CD4-positive, alpha-beta T cell treated with Interleukin-12 subunit alpha and Interleukin-12 subunit beta, for 1 hour (primary cell): ENCODE data around the gene CCDC74B.
"Not testable (repeated sequence)": the region's sequence is repeated elsewhere in the genome, so short reads cannot be mapped to it uniquely, and the experiment has no call there.

Source experiments
- DNase-seq: peaks from one replicate; pipeline ENCODE4 v3.0.0-alpha.2; 2020

Gene CCDC74B

DNA sequence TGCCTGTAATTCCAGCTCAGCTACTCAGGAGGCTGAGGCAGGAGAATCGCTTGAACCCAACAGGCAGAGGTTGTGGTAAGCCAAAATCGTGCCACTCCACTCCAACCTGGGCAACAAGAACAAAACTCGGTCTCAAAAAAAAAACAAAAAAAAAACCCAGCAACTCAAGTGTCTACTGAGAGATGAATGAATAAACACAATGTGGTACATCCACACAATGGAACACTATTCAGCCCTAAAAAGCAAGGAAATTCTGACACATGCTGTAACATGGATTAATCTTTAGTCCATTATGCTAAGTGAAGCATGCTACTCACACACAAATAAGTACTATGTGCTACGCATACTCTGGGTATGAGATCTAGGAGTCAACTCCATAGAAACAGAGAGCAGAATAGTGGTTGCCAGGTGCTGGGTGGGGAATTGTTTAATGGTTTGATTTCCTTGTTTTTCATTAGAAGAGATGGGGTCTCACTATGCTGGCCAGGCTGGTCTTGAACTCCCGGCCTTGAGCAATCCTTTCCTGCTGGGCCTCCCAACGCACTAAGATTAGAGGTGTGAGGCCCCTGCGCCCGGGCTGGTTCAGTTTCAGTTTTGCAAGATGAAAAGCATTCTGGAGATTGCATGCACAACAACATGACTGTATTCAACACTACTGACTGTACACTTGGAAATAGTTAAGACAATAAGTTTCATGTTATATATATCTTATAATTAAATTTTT lies 20.5 kb upstream of the CCDC74B start:
- DNase-seq, result no peak

DNA sequence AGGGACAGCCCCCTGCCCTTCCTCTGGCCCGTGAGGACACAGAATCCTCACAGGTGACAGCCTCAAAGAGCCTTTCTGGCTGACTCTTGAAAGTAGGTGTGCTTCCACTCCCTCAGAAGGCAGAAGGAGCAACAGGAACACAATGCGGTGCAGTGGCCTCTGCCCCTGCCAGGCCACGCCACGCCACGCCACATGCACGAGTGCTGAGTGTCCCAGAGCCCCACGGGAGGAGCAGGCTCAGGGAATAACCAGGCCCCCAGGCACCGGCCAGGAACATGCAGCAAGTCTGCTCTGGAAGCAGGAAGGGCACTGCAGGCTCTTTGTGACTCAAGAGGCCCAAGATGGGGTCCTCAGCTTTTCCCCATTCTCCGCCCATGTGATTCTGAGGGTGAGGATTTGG lies 18.1 kb upstream of the CCDC74B start:
- no peak for DNase-seq

DNA sequence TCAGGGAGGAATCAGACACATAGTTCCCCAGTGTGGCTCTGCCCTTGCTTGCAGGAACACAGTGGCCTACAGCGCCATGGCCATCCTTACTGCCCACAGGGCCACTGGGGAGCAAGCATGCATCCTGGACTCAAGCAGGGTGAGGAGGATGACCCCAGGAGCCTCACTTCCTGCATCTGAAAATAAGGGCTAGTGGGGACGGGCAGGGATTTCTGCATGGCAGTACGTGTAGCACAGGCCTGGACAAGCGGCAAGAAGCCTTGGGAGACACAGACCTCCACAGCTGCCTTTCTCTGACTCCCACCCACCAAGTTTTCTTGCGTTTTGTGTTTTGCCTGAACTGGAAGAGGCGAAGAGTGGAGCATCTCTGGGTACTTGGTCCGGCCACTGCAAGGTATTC lies 17.6 kb upstream of the CCDC74B start:
- DNase-seq, result not testable (repeated sequence)

DNA sequence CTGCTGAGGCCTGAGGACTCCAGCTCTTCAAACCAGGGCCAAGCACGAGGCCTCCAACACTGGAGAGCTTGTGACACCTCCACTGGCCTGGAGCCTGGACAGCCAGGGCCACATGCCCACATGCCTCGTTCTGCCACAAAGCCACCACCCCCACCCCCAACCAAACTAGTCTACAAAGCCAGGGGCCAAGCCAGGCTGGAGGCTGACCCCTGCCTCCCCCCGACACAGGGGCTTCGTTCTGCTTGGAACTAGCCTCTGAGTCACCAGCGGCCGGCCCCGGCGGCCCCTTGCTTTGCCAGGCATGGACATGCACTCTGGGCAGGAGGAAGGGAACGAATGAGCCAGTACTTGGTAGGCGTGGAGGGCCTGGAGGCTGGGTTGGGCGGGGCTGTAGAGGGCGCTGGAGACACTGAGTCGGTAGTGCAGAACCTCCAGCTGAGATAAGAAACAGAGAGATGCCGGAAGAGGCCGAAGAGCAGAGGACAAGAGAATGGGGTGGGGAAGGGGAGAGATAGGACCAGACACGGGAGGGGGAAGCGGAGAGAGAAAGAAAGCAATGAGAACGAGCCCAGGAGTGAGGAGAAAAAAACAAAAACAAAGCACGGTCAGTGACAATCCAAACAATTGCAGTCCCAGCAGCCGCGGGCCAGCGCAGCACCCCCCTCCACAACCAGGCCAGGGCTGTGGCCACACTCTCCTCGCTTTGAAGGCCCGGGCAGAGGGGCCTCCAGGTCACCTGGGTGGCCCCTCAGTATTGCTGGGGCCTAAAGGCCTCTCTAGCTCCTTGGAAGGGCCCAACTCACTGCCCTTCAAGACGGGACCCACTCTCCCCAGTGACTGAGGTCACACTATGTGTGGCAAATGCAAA lies 16.2 kb upstream of the CCDC74B start:
- not testable (repeated sequence) for DNase-seq

GRCh38 chr2:130160131-130160530 lies 15.2 kb upstream of the CCDC74B start:
- no peak for DNase-seq

- not testable (repeated sequence) for DNase-seq
Measured at GRCh38 chr2:130159376-130159775, 14.5 kb upstream of the CCDC74B start.

- no peak for DNase-seq
Measured at GRCh38 chr2:130158631-130159030, 13.7 kb upstream of the CCDC74B start.

GRCh38 chr2:130157825-130158514 lies 13.1 kb upstream of the CCDC74B start:
- DNase-seq, result not testable (repeated sequence)

- DNase-seq, result not testable (repeated sequence)
Measured at GRCh38 chr2:130157354-130157753, 12.4 kb upstream of the CCDC74B start.

DNA sequence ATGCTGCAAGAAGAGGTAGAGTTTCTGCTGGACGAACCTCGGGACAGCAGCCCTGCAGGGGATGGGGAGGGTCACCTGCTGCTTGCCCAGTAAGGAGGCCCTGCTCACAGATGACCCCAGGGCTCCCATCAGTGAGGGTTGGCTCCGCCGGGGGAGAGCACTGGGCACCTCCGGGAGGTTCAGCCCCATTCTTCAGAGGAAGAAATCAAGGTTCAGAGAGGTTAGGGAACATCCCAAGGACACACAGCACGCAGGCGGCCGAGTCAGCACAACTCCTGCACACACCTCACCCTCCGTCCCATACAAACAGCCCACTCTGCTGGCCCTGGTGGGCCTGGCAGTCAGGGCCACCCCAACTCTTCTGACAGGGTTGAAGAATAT lies 11.7 kb upstream of the CCDC74B start:
- DNase-seq, result no peak

DNA sequence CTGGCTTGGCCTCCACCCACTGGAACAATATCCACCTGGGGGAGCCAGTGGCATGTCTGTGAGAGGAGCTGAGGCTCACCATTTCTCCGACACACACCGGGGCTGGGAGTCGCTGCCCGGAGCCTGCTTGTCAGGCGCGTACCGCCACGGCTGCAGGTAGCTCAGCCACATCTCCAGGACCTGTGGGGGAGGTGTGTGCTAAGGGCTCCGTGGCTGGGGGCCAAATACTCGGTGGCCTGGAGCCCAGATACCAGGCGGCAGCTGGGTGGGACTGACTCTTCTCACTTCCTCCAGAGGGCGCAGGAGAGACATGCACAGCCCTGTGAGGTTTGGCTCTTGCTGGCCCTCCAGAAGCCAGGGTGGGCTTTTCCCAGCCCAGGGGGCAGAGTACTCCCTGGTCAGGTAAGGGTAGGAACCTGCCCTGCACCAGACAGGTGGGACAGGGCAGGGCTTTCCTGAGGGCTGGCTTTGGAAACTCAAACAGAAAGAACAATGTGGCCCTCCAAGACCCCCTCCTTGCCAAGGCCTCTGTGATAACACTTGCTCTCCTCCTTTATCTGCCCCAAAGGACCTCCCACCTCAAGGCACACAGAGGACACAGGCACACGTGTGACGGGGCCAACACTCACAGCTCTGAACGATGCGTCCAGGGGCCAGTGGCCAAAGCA lies 11.2 kb upstream of the CCDC74B start:
- peak; percentile 6 for DNase-seq

DNA sequence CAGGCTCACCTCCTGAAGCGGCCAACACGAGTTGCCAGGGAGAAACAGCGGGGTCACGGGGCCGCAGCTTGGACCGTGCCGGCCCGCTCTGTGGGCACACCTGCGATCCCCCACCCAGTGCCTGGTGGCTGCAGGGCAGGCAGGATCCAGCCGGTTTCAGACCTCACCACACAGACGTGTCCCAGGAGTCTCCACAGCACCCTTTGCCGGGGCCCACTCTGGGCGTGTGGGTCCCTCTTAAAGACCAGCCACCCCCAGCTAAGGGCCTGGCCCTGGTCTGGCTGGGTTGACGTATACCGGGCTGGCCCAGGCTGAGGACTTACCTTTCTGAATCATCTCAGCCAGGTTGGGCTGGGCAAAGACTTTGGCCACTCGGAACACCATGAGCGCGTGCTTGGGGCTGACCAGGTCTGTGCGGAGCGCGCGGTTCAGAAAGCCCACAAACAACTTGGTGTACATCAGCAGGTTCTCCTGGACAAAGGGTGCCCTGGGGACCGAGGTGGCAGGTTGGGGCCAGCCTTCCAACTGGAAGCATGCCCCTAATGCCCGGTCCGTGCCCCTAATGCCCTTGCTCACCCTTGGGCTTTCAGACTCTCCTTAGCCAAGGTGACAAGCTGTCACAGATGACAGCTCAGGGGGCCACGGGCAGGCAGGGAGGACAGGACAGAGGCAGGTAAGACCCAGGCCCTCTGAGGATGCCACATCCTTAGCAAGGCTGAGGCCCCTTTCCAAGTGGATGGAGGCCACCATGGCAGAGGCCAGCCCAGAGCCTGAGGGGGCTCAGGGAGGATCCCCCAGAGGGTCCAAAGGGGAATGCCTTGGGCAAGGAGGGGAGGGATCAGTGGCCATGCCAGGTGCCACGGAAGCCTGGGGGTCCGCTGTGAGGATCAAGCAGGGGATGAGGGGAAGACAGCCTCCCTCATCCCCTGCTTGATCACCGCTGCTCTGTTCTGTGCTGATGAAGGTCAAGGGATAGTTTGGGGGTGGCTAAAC lies 10.2 kb upstream of the CCDC74B start:
- no peak for DNase-seq

- not testable (repeated sequence) for DNase-seq
Measured at GRCh38 chr2:130154423-130154770, 9.5 kb upstream of the CCDC74B start.

DNA sequence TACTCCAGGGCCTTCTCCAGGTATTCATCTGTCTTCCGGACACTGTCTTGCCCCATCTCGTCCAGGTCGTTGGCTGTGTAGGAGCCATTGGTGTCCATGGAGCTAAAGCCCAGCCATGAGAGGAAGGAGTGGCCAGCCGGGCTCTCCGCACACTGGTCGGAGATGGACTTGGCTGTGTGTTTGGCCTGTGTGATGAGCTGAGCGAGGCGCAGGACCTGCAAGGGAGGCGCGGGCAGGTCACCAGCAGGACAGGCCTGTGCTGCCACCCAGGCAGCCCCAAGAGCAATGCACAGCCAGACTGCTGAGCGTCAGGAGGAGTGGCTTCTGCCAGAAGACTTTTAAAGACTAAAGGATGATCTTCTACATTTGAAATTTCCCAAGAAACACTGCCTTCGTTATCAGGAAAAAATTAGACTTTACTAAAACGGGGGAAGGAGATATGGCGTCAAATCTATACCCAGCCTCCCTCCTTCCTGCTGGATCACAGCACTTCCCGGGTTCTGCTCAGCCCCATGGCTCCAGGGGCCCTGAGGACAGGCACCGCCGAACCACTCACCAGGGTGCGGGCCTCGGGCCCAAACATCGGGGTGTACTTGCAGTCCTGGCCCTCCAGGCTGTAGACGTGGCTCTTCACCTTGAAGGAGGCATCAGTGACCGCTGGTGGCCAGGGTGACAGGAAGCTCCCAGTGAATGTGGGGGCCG lies 9.0 kb upstream of the CCDC74B start:
- DNase-seq, result not testable (repeated sequence)

GRCh38 chr2:130152816-130153595 lies 8.1 kb upstream of the CCDC74B start:
- DNase-seq, result no peak

DNA sequence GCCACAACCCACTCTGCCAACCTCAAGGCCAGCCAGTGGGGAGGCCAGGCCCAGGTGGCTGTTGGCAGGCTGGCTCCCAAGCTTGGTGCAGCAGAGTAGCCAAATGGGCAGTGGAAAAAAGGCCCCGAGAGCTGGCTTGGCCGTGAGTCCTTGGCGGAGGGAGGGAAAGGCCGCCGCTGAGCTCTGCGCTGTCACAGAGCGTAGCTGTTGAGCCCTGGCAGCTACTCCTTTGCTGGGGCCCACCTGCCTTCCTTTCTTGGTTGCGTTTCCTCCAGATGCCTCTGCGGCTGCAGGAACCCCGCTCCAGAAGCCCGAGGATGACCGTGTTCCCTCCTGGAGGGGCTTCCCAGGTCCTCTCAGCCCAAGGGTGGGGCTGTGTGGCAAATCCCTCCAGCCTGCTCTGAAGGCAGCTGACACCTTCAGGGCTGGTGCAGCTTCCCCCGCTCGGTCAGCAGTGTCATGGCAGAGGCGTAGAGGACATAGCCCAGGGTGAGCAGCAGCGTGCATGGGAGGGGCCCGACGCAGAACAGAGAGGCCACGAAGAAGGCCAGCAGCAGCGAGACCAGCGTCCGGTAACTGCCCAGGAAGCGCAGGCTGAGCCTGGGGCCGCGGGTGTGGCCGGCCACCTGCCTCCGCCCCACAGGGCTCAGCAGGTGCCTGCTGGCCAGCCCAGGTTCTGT lies 7.4 kb upstream of the CCDC74B start:
- DNase-seq, result not testable (repeated sequence)

DNA sequence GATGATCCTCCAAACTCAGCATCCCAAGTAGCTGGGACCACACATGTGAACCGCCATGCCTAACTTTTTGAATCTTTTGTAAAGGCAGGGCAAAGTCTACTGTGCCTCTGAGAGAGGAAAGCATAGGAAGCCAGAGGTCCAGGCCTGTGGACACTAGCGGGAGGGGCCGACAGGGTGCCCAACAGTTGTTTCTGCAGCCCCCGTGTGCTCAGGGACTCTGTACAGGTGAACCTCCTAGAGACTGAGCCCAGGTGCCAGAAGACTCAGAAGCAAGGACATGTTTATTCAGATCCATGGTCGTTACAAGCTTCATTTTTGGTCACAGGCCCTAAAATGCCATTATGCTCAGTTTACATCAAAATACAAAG lies 6.2 kb upstream of the CCDC74B start:
- not testable (repeated sequence) for DNase-seq

- DNase-seq, result no peak
Measured at GRCh38 chr2:130150181-130151144, 5.6 kb upstream of the CCDC74B start.

DNA sequence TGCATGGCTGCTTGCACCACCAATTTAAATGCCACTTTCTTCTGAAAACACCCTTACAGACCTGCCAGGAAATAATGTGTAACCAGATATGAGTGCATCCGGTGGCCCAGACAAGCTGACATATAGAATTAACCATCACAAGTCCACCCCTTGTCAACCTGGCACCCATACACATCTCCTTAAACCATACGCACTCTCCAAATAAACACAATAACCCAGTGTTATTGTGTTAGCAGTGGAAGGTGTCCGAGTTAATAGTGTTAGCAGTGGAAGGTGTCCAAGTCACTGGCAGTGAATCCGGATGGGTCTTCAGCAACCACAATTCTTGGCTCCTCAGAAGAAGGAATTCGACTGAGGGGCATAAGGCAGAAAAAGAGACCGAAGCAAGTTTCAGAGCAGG lies 3.6 kb upstream of the CCDC74B start:
- not testable (repeated sequence) for DNase-seq
